HepG2 (cell line): ENCODE measurements around the gene WSCD2.

Source experiments
- CTCF ChIP-seq: sonication (generic); formaldehyde crosslinking; IDR thresholded peaks from 2 replicates; pipeline ENCODE4 v1.5.0; 2020; ENCODE audit warnings: mild to moderate bottlenecking, missing genetic modification reagents, moderate library complexity
- POLR2A ChIP-seq, 2 experiments: IDR thresholded peaks; 2 replicates each; pipeline ENCODE4 v1.6.1; 2011; ENCODE audit warnings: low read depth in 2 of 2, low read length in 2 of 2, mild to moderate bottlenecking in 1 of 2, moderate library complexity in 1 of 2; ENCODE audit not compliant: insufficient read depth in 1 of 2
- USF2 ChIP-seq, 2 experiments: sonication (generic) in 1 of 2; formaldehyde crosslinking in 1 of 2; IDR thresholded peaks; 2 replicates each; pipeline versions ENCODE4 v1.5.1 to v1.6.1; 2011 to 2020; ENCODE audit warnings: borderline replicate concordance in 1 of 2, low read depth in 1 of 2, low read length in 1 of 2, mild to moderate bottlenecking in 1 of 2, missing genetic modification reagents in 1 of 2, moderate library complexity in 1 of 2
- ZC3H4 ChIP-seq: sonication (generic); formaldehyde crosslinking; IDR thresholded peaks from 2 replicates; pipeline ENCODE4 v1.4.0; 2020; ENCODE audit warnings: missing genetic modification reagents, borderline replicate concordance

- no peak for TF ChIP-seq ZC3H4 (CRISPR knock-in tag)
- TF ChIP-seq USF2 (IDR thresholded peaks at IDR 0.05; ENCODE audit: low read depth, low read length), result no peak
- no peak for TF ChIP-seq USF2 (CRISPR knock-in tag; IDR thresholded peaks at IDR 0.05; ENCODE audit: borderline replicate concordance)
- TF ChIP-seq CTCF (CRISPR knock-in tag), result no peak
- TF ChIP-seq POLR2A (IDR thresholded peaks at IDR 0.05; ENCODE audit: insufficient read depth in 1 of 2, low read depth in 2 of 2, low read length in 2 of 2), result no peak
Observed at GRCh38 chr12:108214486-108214885, 85.4 kb downstream of the WSCD2 start.
